HG03469 (cell line): ENCODE data around the gene MYRF.

Source experiments
- ATAC-seq: cut with Tn5 transposase; IDR thresholded peaks from one replicate; pipeline ENCODE4 v1.9.1; 2021; ENCODE audit warnings: mild to moderate bottlenecking, moderate library complexity, moderate number of reproducible peaks; ENCODE audit not compliant: unreplicated experiment

MYRF gene

DNA sequence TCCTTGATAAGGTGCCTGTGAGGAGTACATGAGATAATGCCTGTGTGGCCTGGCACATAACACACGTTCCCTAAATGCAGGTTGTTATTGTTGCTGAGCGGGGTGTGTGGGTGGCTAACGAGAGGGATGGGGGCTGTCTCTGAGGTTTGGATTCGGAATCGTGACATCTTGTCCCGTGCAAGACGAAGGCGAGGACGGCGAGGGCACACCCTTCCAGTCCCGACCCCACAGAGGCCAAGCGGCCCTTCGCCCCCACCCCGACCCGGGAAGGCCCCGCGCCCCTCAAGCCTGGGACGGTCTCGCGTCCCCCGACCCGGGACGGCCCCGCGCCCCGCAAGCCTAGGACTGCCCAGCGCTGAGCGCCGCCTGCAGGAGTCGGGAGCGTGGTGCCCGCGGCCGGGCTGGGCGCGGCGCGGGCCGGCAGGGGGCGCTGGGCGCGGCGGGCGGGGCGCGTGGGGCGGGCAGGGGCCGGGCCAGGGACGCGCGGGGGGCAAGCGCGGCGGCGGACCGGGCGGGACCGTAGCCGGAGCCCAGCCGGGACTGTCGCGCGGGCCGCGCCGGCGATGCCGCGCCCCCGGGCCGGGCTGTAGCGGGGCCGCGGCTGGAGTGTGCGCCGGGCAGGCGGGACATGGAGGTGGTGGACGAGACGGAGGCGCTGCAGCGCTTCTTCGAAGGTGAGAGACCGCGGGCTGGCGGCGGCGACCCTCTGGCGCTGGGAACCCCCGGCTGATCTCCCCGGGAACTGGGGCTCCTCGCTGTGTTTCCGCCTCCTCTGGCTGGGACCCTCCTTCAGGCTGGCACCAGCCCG, at the start of gene MYRF:
Gene MYRF (plus strand): TSS at position 520 of the 808 bp plus-strand sequence. CDS start 109 bp downstream, at position 629.
- ATAC-seq = no peak

DNA sequence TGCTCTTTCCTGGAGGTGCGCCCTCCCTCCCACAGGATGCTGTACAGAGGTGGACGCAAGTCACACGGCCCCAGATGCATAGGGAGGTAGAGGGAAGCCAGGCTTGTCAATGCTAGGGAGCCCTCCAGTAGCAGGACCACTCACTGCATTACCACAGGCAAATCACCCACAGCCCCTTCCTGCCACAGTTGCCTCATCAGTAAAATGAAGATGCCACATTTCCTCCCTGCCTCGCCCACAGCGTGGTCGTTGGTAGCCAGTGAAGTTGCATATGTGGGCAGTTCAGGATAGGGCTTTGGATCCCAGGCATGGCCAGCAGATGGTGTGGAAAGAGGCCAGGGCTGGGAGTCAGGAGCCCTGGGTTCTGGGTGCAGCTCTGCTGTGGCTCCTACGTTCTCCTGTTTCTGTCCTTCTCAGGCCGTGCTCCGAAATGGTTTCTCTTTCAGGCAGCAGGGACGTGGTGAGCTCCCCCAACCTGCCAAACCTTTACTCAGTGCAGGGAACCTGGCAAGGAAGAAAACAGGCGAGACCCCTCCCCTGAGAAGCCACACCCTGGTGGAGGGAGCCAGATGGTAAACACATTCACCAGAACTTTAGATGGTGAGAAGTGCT, 49.6 kb upstream of the MYRF start:
- ATAC-seq = no peak

DNA sequence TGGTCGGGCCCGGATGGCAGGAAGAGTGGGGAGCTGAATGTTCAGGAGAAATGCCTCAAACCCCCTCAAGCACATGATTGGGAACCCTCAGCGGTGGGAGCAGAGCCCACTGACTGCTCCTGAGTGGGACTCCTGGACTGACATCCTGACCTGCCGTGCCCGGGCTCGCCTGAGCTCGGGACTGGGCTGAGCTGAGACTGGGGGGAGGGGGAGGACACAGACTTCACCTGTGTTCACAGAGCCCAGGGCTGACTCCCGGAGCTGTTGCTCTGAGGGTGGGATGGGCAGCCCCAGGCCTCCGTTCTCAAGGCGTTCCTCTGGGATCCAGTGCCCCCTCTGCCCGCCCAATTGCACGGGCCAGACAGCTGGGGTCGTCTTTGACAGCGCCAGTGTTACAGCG, 47.6 kb upstream of the MYRF start:
- no peak for ATAC-seq

DNA sequence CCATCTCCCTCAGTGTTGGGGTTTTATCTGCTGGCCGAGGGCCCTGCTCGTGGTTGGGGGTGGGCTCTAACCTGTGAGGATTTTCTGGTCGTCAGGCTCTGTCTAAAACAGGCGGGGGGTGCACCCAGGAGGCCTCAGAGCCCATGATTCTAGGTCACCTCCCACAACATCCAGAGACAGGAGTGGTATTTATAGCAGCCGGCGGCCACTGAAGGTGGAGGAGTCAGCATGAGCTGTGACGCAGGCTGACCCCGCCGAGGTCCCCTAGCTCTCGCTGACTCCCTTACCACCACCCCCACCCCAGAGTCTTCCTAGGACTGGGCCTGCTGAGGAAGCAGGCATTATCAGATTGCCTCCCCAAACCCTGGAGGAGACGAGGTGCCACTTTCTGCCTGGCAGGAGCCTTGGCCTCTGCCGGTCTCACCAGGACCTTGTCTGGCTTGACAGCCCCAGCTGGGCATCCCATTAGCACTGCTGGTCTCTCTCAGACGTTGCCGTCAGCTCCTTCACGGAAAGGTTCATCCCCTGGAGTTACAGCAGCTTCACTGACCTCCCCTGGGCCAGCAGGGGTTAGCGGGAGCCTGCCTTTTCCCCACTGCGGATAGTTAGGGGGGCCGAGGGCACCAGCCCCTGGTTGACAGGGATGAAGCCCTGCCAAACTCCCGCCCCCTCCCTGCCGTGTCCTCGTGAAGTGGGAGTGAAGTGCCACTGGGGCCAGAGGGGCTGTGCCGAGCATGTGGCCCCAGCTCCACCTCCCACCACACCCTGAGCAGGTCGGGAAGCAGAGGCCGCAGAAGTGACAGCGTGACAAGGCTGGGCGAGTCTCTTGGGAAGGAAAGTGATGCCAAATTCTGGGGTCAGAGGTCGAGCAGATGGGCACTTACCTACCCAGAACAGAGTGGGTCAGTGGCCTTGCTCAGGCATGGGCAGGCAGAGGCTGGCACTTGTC, 45.7 kb upstream of the MYRF start:
- no peak for ATAC-seq

DNA sequence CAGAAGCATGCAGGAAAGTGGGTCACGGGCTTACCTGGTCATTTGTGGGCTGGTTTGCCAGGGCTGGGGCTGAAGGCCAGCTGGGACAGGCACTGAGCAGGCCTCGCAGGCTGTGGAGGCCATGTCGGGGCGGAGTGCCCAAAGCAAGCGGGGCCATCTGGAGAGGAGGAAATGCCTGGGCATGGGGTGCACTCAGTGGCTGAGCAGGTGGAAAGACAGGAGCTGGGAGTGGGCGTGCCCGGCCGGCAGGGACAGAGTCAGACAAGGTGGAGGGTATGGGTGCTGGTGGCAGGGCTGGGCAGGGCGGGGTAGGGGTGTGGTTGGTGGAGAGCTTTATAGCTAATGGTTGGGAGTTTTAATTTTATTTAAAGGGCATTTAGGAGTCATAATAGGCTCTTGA, 44.9 kb upstream of the MYRF start:
- ATAC-seq = no peak

DNA sequence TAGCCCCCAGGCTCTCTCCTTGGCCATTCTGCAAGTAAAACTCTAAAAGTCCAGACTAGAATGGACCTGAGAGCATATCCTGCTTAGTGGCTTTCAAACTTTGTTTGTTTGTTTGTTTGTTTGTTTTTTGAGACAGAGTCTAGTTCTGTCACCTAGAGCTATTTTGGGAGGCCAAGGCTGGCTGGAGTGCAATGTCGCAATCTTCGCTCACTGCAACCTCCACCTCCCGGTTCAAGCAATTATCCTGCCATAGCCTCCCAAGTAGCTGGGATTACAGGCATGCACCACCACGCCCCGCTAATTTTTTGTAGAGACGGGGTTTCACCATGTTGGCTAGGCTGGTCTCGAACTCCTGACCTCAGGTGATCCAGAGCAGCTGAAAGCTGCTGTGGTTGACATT, 43.3 kb upstream of the MYRF start:
- no peak for ATAC-seq

DNA sequence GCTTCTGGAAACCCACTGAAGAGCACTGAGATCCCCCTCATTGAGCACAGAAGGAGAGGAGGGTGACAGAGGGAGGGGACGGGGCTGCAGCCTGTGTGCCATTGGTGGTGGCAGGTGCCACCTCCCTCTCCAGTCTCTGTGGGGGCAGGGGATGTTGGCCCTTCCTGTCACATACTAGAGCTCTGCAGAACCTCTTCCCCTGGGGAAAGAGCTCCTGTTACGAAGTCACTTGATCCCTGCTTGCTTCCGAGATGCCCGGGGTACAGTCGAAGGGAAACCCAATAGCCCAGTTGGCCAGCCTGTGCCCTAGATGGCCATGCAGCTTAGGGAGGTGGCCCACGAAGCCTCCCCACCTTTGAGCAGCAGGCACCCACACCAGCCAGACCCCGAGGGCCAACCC, 42.9 kb upstream of the MYRF start:
- no peak for ATAC-seq

DNA sequence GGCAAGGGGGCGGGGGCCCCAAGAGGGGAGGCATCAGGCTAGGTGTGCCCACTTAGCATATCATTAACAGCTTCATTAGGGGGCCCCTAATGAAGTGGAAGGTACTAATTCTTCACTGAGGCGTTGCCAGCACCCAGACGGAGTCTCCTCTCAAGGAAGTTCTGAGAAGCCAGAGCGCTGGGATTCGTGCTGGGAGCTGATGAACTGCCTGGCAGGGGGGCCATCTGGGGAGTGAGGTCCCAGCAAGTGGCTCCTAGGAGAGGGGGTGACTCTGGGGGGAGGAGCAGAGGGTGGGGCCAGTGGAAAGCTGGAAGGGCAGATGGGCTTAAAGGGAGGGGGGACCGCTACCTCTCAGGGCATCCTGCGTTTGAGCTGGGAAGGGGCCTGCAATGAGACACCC, 42.4 kb upstream of the MYRF start:
- ATAC-seq = no peak

DNA sequence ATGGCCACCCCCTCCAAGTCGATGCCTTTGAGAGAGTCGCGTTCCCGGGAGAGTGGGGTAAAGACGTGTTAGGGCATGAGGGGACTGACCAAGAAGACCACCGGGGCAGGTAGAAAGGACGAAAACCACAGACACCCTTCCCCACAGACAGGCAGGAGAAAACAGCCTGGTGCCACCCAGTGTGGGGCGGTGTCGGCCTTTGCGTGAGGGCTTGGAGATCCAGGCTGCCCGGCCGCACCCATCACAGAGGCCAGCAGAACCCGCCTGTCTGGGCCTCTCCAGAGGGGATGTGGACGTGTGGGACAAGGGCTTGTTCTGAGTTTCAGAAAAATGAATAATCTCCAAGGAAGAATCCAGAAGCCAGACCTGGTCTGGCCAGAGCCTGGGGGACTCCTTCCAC, 41.4 kb upstream of the MYRF start:
- no peak for ATAC-seq

DNA sequence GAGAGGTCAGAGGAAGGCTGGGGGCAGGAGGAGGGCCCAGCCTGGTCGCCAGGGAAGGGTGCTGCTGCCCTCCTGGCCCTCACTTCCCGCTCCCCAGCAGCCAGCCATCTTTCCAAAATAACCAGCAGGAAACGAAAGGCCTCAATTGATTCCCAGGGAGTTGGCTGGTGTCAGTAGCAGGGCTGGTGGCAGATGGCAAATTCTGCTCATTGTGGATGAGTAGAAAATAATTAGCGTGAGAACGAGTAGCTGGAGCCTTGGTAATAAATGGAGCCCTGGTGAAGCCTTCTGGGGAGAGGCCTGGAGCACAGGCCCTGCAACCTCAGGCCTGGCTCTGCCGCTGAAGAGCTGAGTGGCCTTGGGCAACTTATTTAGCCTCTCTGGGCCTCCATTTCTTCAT, 40.9 kb upstream of the MYRF start:
- ATAC-seq = no peak

DNA sequence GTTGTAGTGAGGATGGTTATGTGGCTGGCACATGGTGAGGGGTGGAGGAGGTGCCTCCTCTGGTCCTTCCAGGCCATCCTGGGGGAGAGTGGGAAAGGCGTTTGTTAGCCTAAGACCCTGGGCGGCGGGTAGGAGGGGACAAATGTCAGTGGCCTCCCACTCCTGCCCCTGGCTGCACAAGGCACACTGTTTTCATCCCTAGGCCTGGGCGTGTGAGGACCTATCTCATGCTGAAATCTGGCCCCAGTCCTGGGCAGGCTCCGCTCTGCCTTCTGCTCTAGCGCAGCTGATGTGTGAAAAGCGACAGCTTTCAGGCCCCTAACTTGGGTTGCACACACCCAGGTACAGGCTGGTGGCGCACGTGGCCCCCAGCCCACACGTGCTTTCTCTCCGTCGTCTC, 40.1 kb upstream of the MYRF start:
- no peak for ATAC-seq

DNA sequence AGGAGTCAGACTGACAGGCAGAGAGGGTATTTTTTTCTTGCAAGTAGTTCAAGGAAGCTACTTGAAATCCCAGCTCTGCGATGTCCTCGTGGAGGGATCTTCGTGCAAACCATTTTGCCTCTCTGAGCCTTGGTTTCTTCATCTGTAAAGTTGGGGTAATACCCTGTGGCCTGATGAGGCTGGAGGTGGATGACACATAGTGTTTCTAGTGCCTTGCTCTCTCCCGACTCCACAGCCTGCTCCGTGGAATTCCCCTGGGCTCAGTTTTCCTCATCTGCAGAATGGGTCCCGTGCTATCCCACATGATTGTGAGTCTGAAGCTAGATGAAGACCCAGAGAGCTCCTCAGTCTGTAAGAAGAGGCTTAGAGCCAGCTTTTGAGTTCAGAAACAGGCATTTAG, 39.6 kb upstream of the MYRF start:
- ATAC-seq = no peak

DNA sequence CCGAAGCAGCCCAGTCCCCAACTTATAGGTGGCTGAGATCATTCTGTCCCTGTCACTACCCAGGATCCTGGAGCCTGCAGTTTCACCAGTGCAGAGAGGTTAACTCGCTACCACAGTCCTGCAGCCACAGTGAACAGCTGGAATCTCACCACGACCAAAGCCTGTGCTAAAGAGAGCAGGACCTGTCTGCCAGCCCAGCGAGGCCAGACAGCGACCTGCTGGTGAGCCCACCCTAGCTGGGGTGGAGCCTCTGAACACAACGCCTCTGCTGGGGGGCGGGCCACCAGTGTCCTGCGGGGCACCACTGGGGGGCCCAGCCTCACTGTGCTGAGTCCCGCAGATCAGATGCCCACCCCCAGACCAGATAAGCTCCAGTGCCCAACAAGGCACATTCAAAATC, 39.0 kb upstream of the MYRF start:
- ATAC-seq = no peak

DNA sequence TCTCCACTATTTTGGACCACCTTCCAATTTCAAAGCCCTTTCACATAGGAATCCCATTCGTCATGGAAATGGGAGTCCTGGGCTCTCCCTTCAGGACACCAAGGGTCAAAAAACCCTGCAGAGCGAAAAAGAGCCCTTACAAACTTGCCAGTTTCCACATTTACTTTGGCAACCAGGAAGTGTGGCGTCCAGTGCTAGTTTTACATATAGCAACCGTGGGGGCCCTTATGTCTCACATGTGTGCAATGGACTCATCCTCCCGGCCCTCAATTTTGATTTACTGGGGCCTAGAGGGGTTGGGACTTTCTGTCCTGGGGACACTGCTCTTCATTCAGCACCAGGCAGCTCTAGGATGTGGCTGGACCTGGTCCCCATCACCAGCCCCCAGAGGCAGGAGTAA, 38.5 kb upstream of the MYRF start:
- no peak for ATAC-seq

DNA sequence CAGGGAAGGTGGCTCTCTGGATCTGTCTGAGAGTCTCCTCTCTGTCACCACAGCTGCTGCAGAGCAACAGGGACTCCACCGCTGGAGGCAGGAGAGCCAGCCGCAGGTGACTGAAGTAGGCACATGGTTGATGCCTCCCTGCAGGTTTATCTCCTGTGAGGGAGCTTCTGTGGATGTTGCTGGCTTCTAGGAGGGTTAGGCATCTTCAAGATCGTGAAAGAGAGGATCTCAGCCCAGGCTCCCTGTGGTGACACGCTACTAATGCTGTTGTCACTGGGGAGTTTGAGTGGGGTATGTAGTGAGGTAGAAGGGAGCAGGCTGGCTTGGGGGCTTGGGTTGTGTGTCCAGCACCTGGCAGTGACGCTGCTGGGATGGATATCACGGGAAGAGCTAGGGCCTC, 38.1 kb upstream of the MYRF start:
- ATAC-seq = no peak

DNA sequence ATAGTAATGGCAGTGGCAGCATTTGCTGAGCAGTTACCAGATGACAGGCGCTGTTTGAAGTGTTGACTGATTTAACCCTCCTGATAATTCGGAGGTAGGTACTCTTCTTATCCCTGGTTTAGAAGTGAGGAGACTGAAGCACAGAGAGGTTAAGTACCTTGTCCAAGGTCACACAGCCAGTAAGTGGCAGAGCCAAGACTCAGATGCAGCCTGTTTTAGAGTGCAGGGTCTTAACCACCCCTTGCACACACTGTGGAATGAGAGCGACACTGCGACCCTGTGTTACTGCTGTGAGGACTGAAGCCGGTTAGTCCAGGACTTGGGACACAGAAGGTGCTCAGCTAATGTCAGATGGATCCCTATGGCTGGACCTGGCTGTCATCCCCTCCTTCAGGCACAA, 37.5 kb upstream of the MYRF start:
- ATAC-seq = no peak

DNA sequence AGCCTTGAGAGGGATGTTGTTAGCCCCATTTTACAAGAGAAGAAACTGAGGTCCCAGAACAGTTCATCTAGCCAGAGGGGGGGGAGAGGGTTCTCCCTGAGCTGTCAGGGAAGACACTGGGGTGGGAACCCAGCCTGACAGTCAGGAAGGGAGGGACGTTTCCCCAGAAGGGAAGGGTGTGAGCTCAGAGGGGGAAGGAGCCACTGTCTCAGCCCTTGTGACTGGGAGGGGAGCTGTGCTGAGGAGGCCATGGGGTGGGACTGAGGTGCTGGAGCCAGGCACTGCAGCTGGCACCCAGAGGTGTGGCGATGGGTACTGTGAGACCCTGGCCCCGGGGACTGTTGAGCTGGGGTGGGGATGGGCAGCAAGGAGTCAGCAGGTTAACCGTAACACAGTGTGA, 36.6 kb upstream of the MYRF start:
- ATAC-seq = no peak

DNA sequence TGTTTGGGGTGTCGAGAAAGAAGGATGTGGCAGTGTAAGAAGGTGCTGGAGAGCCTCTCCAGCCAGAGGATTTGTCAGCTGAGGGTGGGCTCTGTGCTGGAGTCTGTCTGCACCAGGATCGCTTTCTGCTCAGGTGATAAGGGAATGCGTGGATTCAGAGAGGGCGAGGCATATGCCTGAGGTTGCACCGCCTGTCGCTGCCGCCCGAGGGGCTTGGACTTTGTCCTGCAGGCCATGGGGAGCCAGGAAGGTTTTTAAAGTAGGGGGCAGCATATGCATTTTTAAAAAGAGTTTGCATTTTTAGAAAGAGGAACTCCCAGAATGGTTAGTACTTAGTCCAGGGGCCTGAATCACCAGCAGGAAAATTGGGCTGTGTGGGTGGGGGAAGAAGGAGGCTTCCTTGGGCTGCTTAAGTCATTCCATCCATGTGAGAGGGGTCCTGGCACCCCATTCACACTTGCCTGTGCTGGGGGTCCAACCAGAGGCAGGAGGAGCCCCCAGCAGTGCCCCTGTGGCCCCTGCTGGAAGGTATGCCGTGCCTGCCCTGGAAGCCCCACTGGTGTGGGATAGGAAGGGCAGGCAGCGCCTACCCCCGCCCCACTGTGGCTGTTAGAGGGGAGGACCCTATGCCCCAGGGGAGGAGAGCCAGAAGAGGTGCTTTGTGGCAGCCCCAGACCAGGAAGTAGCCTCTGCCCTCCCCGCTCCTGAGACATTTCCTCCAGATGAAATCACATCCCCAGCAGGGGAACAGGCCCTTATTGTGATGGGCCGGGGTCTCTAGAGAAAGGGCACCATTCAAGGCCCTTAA, 35.8 kb upstream of the MYRF start:
- ATAC-seq = no peak

DNA sequence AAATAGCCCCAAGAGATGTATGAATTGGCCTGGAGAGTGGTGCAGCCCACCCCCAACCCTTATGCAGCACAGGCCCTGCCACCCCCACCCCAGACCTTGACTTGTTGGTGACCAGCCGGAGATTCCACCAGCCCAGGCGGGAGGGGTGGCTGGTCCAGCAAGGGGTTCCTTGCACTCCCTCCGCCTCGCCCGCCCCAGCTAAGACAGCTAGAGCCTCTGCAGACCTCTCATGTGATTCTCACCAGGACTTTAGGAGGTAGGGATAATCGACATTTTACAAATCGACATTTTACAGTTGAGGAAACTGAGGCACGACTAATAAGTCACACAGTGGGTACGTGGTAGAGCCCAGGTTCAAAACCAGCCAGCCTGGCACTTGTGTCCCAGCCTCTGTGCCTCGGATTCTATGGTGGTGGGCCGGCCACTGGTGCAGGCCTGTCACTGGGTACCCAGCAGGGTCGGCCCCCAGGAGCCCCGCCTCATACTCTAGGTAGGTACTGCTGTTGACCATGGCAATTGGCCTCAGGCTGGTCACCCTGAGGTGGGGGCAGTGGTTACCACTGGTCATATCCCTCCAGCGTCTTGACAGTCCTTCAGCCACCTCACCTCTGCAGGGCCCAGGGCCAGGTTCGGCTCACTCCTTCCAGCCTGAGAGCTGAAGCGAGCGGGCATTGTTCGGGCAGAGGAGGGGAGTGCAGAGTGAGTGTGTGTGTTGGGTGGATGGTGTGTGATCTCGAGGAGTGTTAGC, 35.0 kb upstream of the MYRF start:
- ATAC-seq = no peak

DNA sequence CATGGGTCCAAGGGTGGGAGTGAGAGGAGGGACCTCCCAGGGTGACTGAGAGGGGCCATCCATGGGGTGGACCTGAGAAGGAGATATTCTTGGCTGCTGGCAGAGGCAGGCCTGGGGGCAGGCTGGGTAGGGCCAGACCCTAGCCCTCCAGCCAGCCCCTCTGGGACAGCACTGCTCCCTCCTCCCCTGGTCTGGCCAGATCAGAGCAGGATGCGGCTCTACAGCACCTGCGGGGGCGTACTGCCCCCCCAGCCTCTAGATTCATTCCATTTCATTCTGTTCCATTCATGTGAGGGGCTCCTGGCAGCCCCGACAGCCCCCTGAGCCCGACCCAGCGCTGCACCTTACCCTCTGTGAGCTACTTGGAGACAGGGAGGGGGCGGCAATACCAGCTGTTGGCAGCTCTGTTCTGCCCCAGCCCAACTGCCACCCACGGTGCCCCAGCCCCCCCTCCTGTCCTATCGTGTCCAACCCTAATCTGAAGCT, 34.3 kb upstream of the MYRF start:
- no peak for ATAC-seq
